ENCODE data around the gene CCDC88B. TPM values are rescaled to one million over a fixed set of nuclear protein-coding genes. Genes with fewer than 3 reads are reported as not detected.
A peak's percentile ranks its signal among the peaks of the same experiment; 100 is the strongest.

CCDC88B gene
- total and polyA plus RNA-seq, 9 of the 15 experiments (the other 6 are each of a cell fraction or from before 2014, with no cell fraction given) = 0.13 to 18.1 (median 7.9) TPM

GRCh38 chr11:64305691-64306562, 34.1 kb upstream of the CCDC88B start (continued):
- TF ChIP-seq MGA (IDR thresholded peaks at IDR 0.05) (no peak), POLR2AphosphoS5 (IDR thresholded peaks at IDR 0.05; ENCODE audit: control insufficient read depth, insufficient read depth, low read depth, low read length) (no peak; the same call in 1 of the 2 replicates), COPS2 (conservative IDR thresholded peaks at IDR 0.05) (no peak), UBTF (IDR thresholded peaks at IDR 0.05; ENCODE audit: borderline replicate concordance in 1 of 2, low read depth in 2 of 2, low read length in 2 of 2) (0 out of 4 replicates have a peak, but pooled peaks of 1 of the 2 experiments have one; percentile 18), RAD21 (CRISPR knock-in tag; conservative IDR thresholded peaks at IDR 0.05 in 1 of 2, IDR thresholded peaks at IDR 0.05 in 1 of 2) (peak; percentile 31 to 40; a peak in 2 of 4 replicates), DIDO1 (tag; IDR thresholded peaks at IDR 0.05; ENCODE audit: low read depth) (no peak), WHSC1 (IDR thresholded peaks at IDR 0.05; ENCODE audit: low read length) (no peak), TRIM25 (IDR thresholded peaks at IDR 0.05; ENCODE audit: borderline replicate concordance) (no peak), ZNF212 (CRISPR knock-in tag; IDR thresholded peaks at IDR 0.05) (no peak), RBM25 (IDR thresholded peaks at IDR 0.05; ENCODE audit: low read depth, low read length, severe bottlenecking) (no peak)
